Nephron (organoid): ENCODE measurements around the gene PRKN.
A peak's percentile ranks its signal among the peaks of the same experiment; 100 is the strongest.
"Not testable (repeated sequence)": the region's sequence is repeated elsewhere in the genome, so short reads cannot be mapped to it uniquely, and the experiment has no call there.

Experiments
- H3K27ac Mint-ChIP-seq, 3 experiments: 2 replicates each; pipeline ENCODE4 v1.8.0; 2020; ENCODE audit warnings: mixed read lengths in 3 of 3, mild to moderate bottlenecking in 2 of 3, moderate library complexity in 1 of 3
- H3K27me3 Mint-ChIP-seq: 2 replicates; pipeline ENCODE4 v1.8.0; 2021; ENCODE audit warnings: low read depth, mild to moderate bottlenecking, moderate library complexity, mixed read lengths
- H3K36me3 Mint-ChIP-seq: 2 replicates; pipeline ENCODE4 v1.8.0; 2020; ENCODE audit warnings: low read depth, mixed read lengths
- H3K4me1 Mint-ChIP-seq: 2 replicates; pipeline ENCODE4 v1.8.0; 2020; ENCODE audit warnings: mixed read lengths
- H3K4me3 Mint-ChIP-seq, 3 experiments: 2 replicates each; pipeline ENCODE4 v1.8.0; 2020; ENCODE audit warnings: mild to moderate bottlenecking in 3 of 3, mixed read lengths in 3 of 3, moderate library complexity in 2 of 3
- H3K9me3 Mint-ChIP-seq: 2 replicates; pipeline ENCODE4 v1.8.0; 2020; ENCODE audit warnings: mixed read lengths
- CTCF ChIP-seq, 3 experiments: fragments of 200-600 bp; sonication (generic); IDR thresholded peaks; one replicate each; pipeline ENCODE4 v1.5.0; 2021; ENCODE audit warnings: antibody characterized with exemption in 3 of 3; ENCODE audit not compliant: unreplicated experiment in 3 of 3

PRKN gene

GRCh38 chr6:162408826-162409535, 318.6 kb downstream of the PRKN start:
- H3K27me3 Mint-ChIP-seq = no peaks in the 10 kb centered on the region
- H3K9me3 Mint-ChIP-seq = no peaks in the 10 kb centered on the region
- no peak for TF ChIP-seq CTCF (IDR thresholded peaks at IDR 0.05; ENCODE audit: unreplicated experiment in 3 of 3)
- H3K4me1 Mint-ChIP-seq = peaks cover 34% of the 10 kb centered on the region
- no peak overlapping the region for H3K4me3 Mint-ChIP-seq
- H3K27ac Mint-ChIP-seq = no peak overlapping the region
- H3K36me3 Mint-ChIP-seq = no peaks in the 10 kb centered on the region

GRCh38 chr6:162404951-162405350, 322.6 kb downstream of the PRKN start:
- no peaks in the 10 kb centered on the region for H3K9me3 Mint-ChIP-seq
- H3K27ac Mint-ChIP-seq = peak overlapping the region in 2 of 3 experiments; percentile 9 to 29
- peaks cover 6% of the 10 kb centered on the region for H3K4me1 Mint-ChIP-seq
- no peaks in the 10 kb centered on the region for H3K36me3 Mint-ChIP-seq
- no peak for TF ChIP-seq CTCF (IDR thresholded peaks at IDR 0.05; ENCODE audit: unreplicated experiment in 3 of 3)
- no peaks in the 10 kb centered on the region for H3K27me3 Mint-ChIP-seq
- H3K4me3 Mint-ChIP-seq = no peak overlapping the region

- Mint-ChIP-seq H3K36me3 (peaks cover 4% of the 10 kb centered on the region), H3K9me3 (peaks cover 12% of the 10 kb centered on the region), H3K27ac (no peak overlapping the region), H3K27me3 (no peaks in the 10 kb centered on the region), H3K4me1 (peaks cover 6% of the 10 kb centered on the region), H3K4me3 (no peak overlapping the region)
- no peak for TF ChIP-seq CTCF (IDR thresholded peaks at IDR 0.05; ENCODE audit: unreplicated experiment in 3 of 3)
Measured at GRCh38 chr6:162403031-162403430, 324.5 kb downstream of the PRKN start.

- peaks cover 5% of the 10 kb centered on the region for H3K4me1 Mint-ChIP-seq
- no peak for TF ChIP-seq CTCF (IDR thresholded peaks at IDR 0.05; ENCODE audit: unreplicated experiment in 3 of 3)
- H3K27ac Mint-ChIP-seq = no peak overlapping the region
- peaks cover 12% of the 10 kb centered on the region for H3K9me3 Mint-ChIP-seq
- H3K27me3 Mint-ChIP-seq = no peaks in the 10 kb centered on the region
- H3K4me3 Mint-ChIP-seq = no peak overlapping the region
- peaks cover 4% of the 10 kb centered on the region for H3K36me3 Mint-ChIP-seq
Measured at GRCh38 chr6:162395181-162395580, 332.4 kb downstream of the PRKN start.

GRCh38 chr6:162390961-162391811, 336.4 kb downstream of the PRKN start:
- H3K4me1 Mint-ChIP-seq, H3K27ac Mint-ChIP-seq, H3K27me3 Mint-ChIP-seq, H3K36me3 Mint-ChIP-seq, H3K4me3 Mint-ChIP-seq, H3K9me3 Mint-ChIP-seq: not testable (repeated sequence)

- no peak overlapping the region for H3K4me3 Mint-ChIP-seq
- H3K27ac Mint-ChIP-seq = peak overlapping the region; percentile 39 to 62 (median 48)
- H3K9me3 Mint-ChIP-seq = no peaks in the 10 kb centered on the region
- H3K36me3 Mint-ChIP-seq = no peaks in the 10 kb centered on the region
- no peak for TF ChIP-seq CTCF (IDR thresholded peaks at IDR 0.05; ENCODE audit: unreplicated experiment in 3 of 3)
- peaks cover 5% of the 10 kb centered on the region for H3K4me1 Mint-ChIP-seq
- H3K27me3 Mint-ChIP-seq = no peaks in the 10 kb centered on the region
Measured at GRCh38 chr6:162389343-162390085, 338.1 kb downstream of the PRKN start.
